Caco-2 (cell line): ENCODE measurements around the gene CNTN6. TPM values are rescaled to one million over a fixed set of nuclear protein-coding genes. Genes with fewer than 3 reads are reported as not detected.

ENCODE experiments used
- BruUV-seq: library from RNA; stranded (reverse); fragments of 400-500 nt; replicated peaks from 2 replicates; lab custom pipeline; 2021; lab: Mats Ljungman, UMichigan
- CTCF ChIA-PET: fragments of 300-600 bp; sonication (Branson Sonifier 250); formaldehyde crosslinking; loops from one replicate; lab custom pipeline; 2022; ENCODE audit warnings: antibody characterized with exemption; lab: Charles Lee
- POLR2A ChIA-PET: fragments of 300-600 bp; sonication (Branson Sonifier 250); formaldehyde crosslinking; loops from one replicate; lab custom pipeline; 2022; ENCODE audit warnings: antibody characterized with exemption; lab: Charles Lee
- DNase-seq, 2 experiments: peaks; one replicate each; pipeline versions ENCODE4 v3.0.0 to v3.0.0-alpha.2; 2020 to 2022
- H3K27me3 ChIP-seq: replicated peaks from 2 replicates; pipeline ENCODE4 v1.6.0; 2011; ENCODE audit warnings: low read length; ENCODE audit not compliant: control insufficient read depth, insufficient read depth
- H3K36me3 ChIP-seq: 2 replicates; pipeline ENCODE4 v1.5.1; 2011; ENCODE audit warnings: low read length; ENCODE audit not compliant: control insufficient read depth, insufficient read depth
- H3K4me1 ChIP-seq: fragments of 250-450 bp; sonication (Bioruptor Pico); 2 replicates; pipeline ENCODE4 v1.5.1; 2020; ENCODE audit warnings: mild to moderate bottlenecking
- H3K4me3 ChIP-seq: 2 replicates; pipeline ENCODE4 v1.5.1; 2011; ENCODE audit warnings: low read depth, mild to moderate bottlenecking, control low read depth, low read length
- H3K9me3 ChIP-seq: fragments of 250-450 bp; sonication (Bioruptor Pico); 2 replicates; pipeline ENCODE4 v1.5.1; 2020; ENCODE audit warnings: mild to moderate bottlenecking, moderate library complexity
- H3K27ac Mint-ChIP-seq: one replicate; pipeline ENCODE4 v1.8.0; 2022; ENCODE audit warnings: mixed read lengths; ENCODE audit not compliant: unreplicated experiment
- H3K27me3 Mint-ChIP-seq: one replicate; pipeline ENCODE4 v1.8.0; 2022; ENCODE audit warnings: mixed read lengths; ENCODE audit not compliant: insufficient read depth, unreplicated experiment
- H3K36me3 Mint-ChIP-seq: one replicate; pipeline ENCODE4 v1.8.0; 2022; ENCODE audit warnings: mild to moderate bottlenecking, mixed read lengths; ENCODE audit not compliant: insufficient read depth, unreplicated experiment
- H3K4me1 Mint-ChIP-seq: one replicate; pipeline ENCODE4 v1.8.0; 2022; ENCODE audit warnings: low read depth, mixed read lengths; ENCODE audit not compliant: unreplicated experiment
- H3K4me3 Mint-ChIP-seq: one replicate; pipeline ENCODE4 v1.8.0; 2022; ENCODE audit warnings: mild to moderate bottlenecking, moderate library complexity, mixed read lengths; ENCODE audit not compliant: unreplicated experiment
- H3K9me3 Mint-ChIP-seq: one replicate; pipeline ENCODE4 v1.8.0; 2022; ENCODE audit warnings: mixed read lengths; ENCODE audit not compliant: unreplicated experiment
- intact Hi-C: fragments of 100-400 bp; cut with micrococcal nuclease; formaldehyde crosslinking; loops from one replicate; pipeline ENCODE4 v1.10.0; 2022; ENCODE audit not compliant: unreplicated experiment
- total RNA-seq: library from RNA; stranded (reverse); gene quantifications from 2 replicates; pipeline ENCODE4 v1.2.3, GENCODE V29; 2022
- TF ChIP-seq, protein P1 (sequence below), 2 experiments: fragments of 200-600 bp in 1 of 2; IDR thresholded peaks; 1 replicate in 1 of 2; 2 replicates in 1 of 2; pipeline versions ENCODE4 v1.5.1 to v1.8.0; 2011 to 2022; ENCODE audit warnings: antibody characterized with exemption in 1 of 2, control low read depth in 1 of 2, inconsistent platforms in 1 of 2, low read depth in 1 of 2, low read length in 1 of 2, mild to moderate bottlenecking in 1 of 2, moderate library complexity in 1 of 2; ENCODE audit not compliant: insufficient read depth in 1 of 2, severe bottlenecking in 1 of 2, unreplicated experiment in 1 of 2

CNTN6 gene
- total RNA-seq, 1 experiment from 2014 or later = not detected

DNA sequence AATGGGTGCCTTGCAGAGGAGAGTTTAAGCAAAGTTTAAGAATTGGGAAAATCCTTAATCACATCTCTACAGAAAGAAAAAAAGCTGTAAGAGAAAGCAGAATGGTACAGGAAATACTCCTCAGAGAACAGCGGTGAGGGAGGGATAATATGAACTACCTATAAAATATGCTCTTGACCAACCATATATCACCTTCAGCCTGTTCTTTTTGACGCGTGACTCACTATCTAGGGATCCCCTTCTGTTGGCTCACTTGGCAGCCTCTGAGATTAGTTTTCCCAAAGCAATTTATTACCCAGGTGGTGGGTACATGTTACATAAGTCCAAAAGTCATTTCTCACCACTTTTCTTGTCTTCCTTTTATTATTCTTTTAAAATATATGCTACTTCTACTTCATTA lies 97.7 kb downstream of the CNTN6 start:
- DNase-seq = no peak
- H3K9me3 ChIP-seq = no peaks in the 10 kb centered on the region
- ChIA-PET CTCF (no interaction called here), POLR2A (no interaction called here)
- intact Hi-C loops = no loop called here
- no TSS peak for BruUV-seq
- Mint-ChIP-seq H3K4me1 (no peaks in the 10 kb centered on the region), H3K27ac (no peak overlapping the region), H3K36me3 (no peaks in the 10 kb centered on the region), H3K9me3 (no peaks in the 10 kb centered on the region), H3K4me3 (no peak overlapping the region), H3K27me3 (no peaks in the 10 kb centered on the region)
- no peaks in the 10 kb centered on the region for H3K27me3 ChIP-seq
- H3K36me3 ChIP-seq = no peaks in the 10 kb centered on the region
- no peak overlapping the region for H3K4me3 ChIP-seq
- TF ChIP-seq, protein P1, sequence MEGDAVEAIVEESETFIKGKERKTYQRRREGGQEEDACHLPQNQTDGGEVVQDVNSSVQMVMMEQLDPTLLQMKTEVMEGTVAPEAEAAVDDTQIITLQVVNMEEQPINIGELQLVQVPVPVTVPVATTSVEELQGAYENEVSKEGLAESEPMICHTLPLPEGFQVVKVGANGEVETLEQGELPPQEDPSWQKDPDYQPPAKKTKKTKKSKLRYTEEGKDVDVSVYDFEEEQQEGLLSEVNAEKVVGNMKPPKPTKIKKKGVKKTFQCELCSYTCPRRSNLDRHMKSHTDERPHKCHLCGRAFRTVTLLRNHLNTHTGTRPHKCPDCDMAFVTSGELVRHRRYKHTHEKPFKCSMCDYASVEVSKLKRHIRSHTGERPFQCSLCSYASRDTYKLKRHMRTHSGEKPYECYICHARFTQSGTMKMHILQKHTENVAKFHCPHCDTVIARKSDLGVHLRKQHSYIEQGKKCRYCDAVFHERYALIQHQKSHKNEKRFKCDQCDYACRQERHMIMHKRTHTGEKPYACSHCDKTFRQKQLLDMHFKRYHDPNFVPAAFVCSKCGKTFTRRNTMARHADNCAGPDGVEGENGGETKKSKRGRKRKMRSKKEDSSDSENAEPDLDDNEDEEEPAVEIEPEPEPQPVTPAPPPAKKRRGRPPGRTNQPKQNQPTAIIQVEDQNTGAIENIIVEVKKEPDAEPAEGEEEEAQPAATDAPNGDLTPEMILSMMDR (IDR thresholded peaks at IDR 0.05; ENCODE audit: insufficient read depth in 1 of 2, low read depth in 1 of 2, low read length in 1 of 2, severe bottlenecking in 1 of 2, unreplicated experiment in 1 of 2) = no peak
- H3K4me1 ChIP-seq = no peaks in the 10 kb centered on the region

DNA sequence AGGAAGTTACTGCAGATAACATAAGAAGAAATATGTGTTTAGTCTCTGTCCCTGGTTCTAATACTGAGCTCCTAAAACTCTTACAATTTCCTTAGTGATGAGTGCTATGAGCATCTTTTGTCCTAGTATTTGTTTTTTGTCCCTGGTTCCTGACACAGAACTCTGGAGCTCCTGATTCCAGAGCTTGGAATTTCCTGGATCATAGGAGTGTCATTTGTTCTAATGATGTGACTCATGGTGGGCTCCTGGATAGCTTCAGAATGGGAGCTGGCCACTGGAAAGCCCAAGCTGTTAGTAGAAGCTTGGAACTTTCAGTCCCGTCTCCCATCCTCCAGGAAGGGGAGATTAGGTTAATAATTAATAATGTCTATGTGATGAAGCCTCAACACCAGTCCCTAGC lies 98.2 kb downstream of the CNTN6 start:
- TF ChIP-seq, protein P1 (IDR thresholded peaks at IDR 0.05; ENCODE audit: insufficient read depth in 1 of 2, low read depth in 1 of 2, low read length in 1 of 2, severe bottlenecking in 1 of 2, unreplicated experiment in 1 of 2) = no peak
- no peaks in the 10 kb centered on the region for H3K4me1 ChIP-seq
- Mint-ChIP-seq H3K36me3 (no peaks in the 10 kb centered on the region), H3K27ac (no peak overlapping the region), H3K4me1 (no peaks in the 10 kb centered on the region), H3K27me3 (no peaks in the 10 kb centered on the region), H3K4me3 (no peak overlapping the region), H3K9me3 (no peaks in the 10 kb centered on the region)
- H3K36me3 ChIP-seq = no peaks in the 10 kb centered on the region
- H3K4me3 ChIP-seq = no peak overlapping the region
- ChIA-PET CTCF (no interaction called here), POLR2A (no interaction called here)
- intact Hi-C loops = no loop called here
- no peak for DNase-seq
- no peaks in the 10 kb centered on the region for H3K27me3 ChIP-seq
- BruUV-seq = no TSS peak
- H3K9me3 ChIP-seq = no peaks in the 10 kb centered on the region

DNA sequence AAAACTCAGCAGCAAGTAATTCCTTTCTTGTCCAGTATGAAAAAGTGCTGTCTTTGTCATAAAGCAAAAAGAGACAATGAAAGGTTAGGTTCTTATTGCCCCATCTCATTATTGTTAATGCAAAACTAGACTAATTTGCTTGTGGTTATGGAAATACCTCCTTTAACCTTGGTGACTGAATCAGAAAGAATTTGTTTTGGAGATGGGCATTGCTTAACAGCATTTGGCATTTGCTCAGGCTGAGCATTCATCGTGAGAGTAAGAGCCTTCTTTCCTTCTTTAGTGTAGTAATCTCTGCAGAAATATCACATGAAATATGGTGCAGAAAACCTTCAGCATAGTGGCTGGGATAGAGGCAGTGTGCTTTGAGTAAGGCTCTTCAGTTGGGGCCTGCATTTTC lies 103.1 kb downstream of the CNTN6 start:
- POLR2A ChIA-PET = no interaction called here
- no TSS peak for BruUV-seq
- CTCF ChIA-PET = interaction anchor here (0.7 kb wide), 1 partner anchor 37 kb away, joined by 3 read pairs; no protein-coding TSS in a partner anchor

More for the DNA sequence above, 103.1 kb downstream of the CNTN6 start:
- intact Hi-C loops = no loop called here
- Mint-ChIP-seq H3K27me3 (no peaks in the 10 kb centered on the region), H3K27ac (no peak overlapping the region), H3K4me3 (no peak overlapping the region), H3K9me3 (no peaks in the 10 kb centered on the region), H3K36me3 (no peaks in the 10 kb centered on the region), H3K4me1 (no peaks in the 10 kb centered on the region)
- no peak overlapping the region for H3K4me3 ChIP-seq
- no peaks in the 10 kb centered on the region for H3K36me3 ChIP-seq
- TF ChIP-seq, protein P1 (IDR thresholded peaks at IDR 0.05; ENCODE audit: insufficient read depth in 1 of 2, low read depth in 1 of 2, low read length in 1 of 2, severe bottlenecking in 1 of 2, unreplicated experiment in 1 of 2) = no peak
- DNase-seq = no peak
- no peaks in the 10 kb centered on the region for H3K9me3 ChIP-seq
- H3K4me1 ChIP-seq = no peaks in the 10 kb centered on the region
- H3K27me3 ChIP-seq = no peaks in the 10 kb centered on the region
